Transverse colon (tissue), 4 donors: ENCODE results near the gene LRRFIP2.

ENCODE experiments used
- EP300 ChIP-seq: sonication (generic); formaldehyde crosslinking; IDR thresholded peaks from one replicate; pipeline ENCODE4 v1.6.1; 2017; ENCODE audit warnings: antibody characterized with exemption, low read depth
- POLR2A ChIP-seq: fragments of 450-650 bp; IDR thresholded peaks from one replicate; pipeline ENCODE4 v1.6.1; 2016; ENCODE audit warnings: antibody characterized with exemption, mild to moderate bottlenecking, moderate library complexity
- POLR2AphosphoS5 ChIP-seq, 3 donors: sonication (generic); formaldehyde crosslinking; IDR thresholded peaks; one replicate each; pipeline ENCODE4 v1.6.1; 2016; ENCODE audit warnings: antibody characterized with exemption in 3 of 3
- TF ChIP-seq, protein P1 (sequence below), 5 experiments: fragments of 200-600 bp in 3 of 5; fragments of 450-650 bp in 2 of 5; sonication (generic) in 3 of 5; IDR thresholded peaks; 1 replicate in 2 of 5; 2 replicates in 3 of 5; pipeline ENCODE4 v1.5.1; 2016 to 2017; ENCODE audit warnings: antibody characterized with exemption in 5 of 5, inconsistent platforms in 3 of 5, mild to moderate bottlenecking in 2 of 5, moderate library complexity in 1 of 5

DNA sequence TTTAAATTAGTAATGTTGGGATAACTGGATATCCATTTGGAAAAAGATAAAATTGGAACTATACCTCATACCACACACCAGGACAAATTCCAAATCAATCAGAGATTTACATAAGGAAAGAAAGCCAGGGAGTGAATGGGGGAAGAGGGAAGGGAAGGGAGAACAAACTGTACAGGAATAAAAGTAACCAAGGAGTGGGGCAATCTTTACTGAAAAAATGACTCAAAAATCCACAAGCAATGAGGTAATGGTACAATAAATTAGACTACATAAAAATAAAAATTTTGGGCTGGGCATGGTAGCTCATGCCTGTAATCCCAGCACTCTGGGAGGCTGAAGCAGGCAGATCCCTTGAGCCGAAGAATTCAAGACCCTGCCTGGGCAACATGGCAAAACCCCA lies 98.4 kb downstream of the LRRFIP2 start:
- TF ChIP-seq POLR2AphosphoS5 (IDR thresholded peaks at IDR 0.05) (no peak), POLR2A (no peak), EP300 (no peak)
- TF ChIP-seq, protein P1, sequence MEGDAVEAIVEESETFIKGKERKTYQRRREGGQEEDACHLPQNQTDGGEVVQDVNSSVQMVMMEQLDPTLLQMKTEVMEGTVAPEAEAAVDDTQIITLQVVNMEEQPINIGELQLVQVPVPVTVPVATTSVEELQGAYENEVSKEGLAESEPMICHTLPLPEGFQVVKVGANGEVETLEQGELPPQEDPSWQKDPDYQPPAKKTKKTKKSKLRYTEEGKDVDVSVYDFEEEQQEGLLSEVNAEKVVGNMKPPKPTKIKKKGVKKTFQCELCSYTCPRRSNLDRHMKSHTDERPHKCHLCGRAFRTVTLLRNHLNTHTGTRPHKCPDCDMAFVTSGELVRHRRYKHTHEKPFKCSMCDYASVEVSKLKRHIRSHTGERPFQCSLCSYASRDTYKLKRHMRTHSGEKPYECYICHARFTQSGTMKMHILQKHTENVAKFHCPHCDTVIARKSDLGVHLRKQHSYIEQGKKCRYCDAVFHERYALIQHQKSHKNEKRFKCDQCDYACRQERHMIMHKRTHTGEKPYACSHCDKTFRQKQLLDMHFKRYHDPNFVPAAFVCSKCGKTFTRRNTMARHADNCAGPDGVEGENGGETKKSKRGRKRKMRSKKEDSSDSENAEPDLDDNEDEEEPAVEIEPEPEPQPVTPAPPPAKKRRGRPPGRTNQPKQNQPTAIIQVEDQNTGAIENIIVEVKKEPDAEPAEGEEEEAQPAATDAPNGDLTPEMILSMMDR (IDR thresholded peaks at IDR 0.05) = no peak
